CD4-positive, alpha-beta T cell treated with Interleukin-6 for 4 hours (primary cell): Measurements from ENCODE around the gene NAB2.

Source experiments
- DNase-seq: peaks from one replicate; pipeline ENCODE4 v3.0.0-alpha.2; 2020; ENCODE audit warnings: mixed read lengths

The NAB2 gene

GRCh38 chr12:57095440-57095839, 6.5 kb downstream of the NAB2 start:
- no peak for DNase-seq

GRCh38 chr12:57096099-57096572, 7.2 kb downstream of the NAB2 start:
- DNase-seq, result no peak

- no peak for DNase-seq
These were observed 8.0 kb downstream of the NAB2 start for GRCh38 chr12:57096748-57097553.

DNA sequence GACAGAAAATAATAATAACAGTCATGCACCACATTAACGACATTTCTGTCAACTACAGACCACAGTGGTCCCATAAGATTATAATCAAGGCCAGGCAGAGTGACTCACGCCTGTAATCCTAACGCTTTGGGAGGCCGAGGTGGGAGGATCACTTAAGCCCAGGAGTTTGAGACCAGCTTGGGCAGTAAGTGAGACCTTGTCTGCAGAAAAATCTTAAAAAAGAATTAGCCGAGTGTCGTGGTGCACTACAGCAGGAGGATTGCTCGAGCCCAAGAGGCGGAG, 8.6 kb downstream of the NAB2 start:
- no peak for DNase-seq

GRCh38 chr12:57098546-57098945, 9.6 kb downstream of the NAB2 start:
- DNase-seq, result no peak

DNA sequence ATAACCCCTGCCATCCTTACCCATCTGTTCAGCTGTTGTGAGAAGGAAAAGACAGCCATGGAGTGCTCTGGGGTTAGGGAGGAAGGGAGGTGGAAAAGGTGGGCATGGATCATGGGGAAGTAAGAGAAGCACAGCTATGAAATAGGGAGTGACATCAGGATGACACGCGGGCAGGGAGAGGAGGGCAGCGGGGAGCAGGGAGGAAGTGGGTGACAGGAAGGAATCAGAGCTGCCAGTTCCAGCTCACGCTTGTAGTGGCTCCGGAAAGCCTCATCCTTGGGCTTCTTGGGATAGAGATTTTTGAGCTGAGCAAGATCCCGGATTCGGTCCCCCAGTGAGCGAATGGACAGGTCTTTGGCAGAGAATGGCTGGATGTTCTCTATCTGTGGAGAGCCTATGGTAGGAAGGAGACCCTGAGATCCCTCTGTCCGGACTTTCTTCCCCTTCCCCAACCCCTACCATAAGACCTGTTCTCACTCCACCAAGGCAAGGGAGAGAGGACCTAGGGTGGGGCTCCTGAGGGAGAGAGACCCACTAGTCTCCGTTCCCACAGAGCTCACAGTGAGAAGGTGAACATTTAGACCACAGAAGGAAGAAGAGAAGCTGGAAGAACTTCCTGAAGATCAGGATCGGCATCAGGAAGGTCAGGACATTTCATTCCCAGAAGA, 10.3 kb downstream of the NAB2 start:
- DNase-seq, result no peak

DNA sequence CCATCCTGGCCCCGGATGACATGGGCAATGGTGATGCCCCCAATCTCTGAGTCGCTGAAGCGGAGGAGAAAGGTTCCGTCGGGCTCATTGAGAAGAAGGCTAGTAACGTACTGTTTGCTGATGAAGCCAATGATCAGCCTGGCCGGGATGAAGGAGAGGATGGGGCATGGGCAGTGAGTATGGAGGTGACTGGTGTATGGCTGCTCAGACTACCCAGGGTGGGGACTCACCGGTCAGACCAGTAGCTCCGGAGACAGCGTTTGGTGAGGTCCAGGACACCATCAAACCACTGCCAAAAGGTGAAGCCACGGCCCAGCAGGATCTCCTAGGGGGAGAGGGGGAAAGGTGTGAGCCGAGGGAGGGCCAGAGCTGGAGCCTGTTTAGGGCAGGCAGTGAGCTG, 10.9 kb downstream of the NAB2 start:
- no peak for DNase-seq

GRCh38 chr12:57101892-57102695, 13.2 kb downstream of the NAB2 start:
- DNase-seq, result no peak

GRCh38 chr12:57103856-57104255, 14.9 kb downstream of the NAB2 start:
- DNase-seq, result no peak

- no peak for DNase-seq
These were observed 15.5 kb downstream of the NAB2 start for GRCh38 chr12:57104292-57104910.

- no peak for DNase-seq
These were observed 16.3 kb downstream of the NAB2 start for GRCh38 chr12:57105011-57105753.

- no peak for DNase-seq
These were observed 17.3 kb downstream of the NAB2 start for GRCh38 chr12:57106021-57106708.

DNA sequence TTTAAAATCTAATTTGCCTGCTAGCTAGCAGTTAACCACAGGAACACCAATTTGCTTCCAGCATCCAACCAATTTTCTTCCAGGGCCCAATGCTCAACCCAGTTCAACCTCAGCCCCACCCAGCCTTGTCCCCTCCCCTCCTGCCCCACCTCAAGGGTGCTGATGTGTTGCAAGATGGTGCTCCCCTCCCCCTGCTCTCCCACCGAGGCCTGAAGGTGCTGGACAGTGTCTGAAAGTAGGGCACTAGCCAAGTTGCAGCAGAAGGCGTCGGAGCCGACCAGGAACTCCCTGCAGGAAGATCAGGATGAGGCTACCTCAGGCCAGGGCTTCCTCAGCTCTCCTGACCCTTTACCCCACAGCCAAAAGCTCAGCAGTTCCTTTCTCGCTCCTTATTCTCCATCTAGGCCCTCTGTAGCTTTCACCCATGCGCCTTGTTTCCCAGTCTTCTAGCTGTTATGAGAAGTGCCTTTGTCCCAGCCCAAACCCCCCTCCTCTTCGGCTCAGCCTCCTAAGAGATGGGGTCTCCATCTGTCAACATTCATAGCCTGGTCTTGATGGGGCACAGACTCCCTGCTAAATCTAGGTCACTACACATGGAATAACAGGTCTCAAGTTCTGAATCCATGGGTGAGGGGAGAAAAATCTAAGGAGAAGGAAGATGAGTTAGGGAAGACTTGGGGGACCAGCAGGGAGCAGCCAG, 18.7 kb downstream of the NAB2 start:
- DNase-seq, result no peak

DNA sequence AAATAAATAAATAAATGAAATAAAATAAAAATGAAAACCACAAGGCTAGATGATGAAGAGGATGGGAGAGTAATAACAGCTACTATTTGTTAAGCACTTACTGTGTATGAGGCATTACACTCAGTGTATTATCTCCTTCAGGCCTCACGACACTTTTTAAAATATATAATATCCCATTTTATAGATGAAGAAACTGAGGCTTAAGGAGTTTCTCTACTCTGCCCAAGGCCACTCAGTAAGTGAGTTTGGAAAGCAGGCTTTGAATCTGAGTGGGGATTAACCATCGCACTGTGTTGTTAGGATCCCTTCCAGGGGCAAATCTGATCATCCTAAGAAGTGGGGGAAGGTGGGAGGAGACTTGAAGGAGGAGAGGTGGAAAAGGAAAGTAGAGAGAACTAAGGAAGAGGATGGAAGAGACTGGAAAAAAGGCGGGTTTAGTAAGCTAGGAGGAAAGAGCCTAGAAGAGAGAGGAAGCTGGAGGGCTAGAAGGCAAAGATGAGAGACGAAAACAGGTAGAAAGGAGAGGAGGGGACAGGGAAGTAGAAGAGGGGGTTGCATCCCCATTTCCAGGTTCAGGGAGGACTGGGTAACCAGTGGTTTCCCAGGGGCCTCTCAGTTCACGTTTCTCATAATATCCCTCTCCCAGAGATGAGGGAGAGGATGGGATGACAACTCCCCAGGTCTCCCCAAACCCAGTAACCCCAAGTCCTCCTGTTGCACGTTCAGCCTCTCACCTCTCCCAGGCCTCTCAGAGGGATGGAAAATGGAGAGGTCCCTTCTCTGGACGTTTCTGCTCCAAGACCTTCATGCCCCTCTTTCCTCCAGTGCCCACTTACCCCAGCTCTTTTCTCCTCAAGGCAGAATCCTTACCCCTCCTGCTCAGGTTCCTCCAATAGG, 20.5 kb downstream of the NAB2 start:
- no peak for DNase-seq

DNA sequence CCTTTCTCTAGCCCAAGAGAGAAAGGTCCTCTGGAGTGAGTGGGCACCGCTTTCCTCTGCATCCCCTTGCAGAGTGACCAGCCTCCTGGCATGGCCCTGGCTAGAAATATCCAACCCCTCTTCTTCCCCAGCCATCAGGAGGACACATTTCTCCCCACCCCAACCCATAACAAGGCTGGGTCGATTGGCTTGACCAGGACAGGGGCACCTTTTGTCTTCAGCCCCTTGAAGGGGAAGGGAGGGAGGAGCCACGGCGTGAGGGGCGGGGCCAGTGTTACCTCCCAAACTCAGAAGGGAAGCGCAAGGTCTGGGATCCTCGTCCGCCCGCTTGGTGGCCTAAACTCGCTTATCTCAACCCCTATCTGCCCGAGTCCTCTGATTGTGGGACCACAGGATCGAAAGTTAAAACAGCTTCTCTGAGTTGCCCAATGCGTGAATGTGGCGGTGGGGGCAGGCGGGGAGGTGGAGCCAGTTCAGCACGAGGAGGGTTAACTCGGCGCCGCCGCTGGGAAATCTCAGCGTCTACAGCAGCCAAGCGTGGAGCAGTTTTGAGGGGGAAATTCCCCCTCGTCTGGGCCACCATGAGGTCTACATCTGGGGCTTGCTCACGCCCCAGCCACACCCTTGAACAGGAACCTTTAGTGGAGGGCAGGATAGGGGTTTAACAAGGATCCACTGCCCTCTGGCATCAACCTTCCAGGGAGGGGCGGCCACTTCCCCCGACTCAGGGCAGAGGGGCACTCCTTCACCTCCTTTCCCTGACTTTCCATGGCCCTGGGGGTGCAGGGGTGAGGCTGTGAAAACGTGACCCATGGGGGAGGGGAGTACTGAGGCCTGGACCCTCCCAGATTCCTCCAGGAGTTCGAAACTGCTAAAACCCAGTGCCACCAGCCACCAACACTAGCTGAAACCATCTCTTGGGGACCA, 21.5 kb downstream of the NAB2 start:
- peak; percentile 76 for DNase-seq

DNA sequence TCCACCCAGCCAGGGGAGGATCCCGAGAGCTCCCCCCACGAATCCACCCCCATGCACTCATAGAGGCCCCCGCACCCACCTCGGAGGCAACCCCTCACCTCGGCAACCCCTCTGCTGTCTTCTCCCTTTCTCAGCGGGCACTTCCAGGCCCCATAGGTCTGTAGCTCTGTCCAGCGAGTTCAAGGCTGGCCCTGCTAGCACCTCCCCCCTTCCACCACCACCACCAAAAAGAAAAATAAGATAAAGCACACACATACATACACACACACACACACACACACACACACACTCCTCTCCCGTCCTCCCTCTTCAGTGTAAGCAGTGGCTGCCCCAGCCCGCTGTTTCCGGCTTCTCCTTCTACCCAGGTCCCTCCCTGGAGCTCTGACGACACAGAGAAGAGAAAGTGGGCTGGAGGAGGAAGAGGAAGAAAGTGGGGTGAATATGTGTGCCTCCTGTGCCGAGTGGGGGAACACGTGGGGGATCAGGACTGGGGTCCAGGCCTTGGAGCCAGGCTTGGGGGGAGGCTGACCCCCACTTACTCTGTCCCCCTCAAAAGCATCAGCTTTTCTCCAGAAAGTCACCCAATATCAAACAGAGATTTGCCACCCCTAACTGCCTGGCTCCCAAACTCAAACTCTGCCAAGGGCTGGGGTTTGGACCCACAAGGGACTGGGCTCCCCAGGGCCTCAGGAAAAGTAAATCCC, 22.3 kb downstream of the NAB2 start, which contains the start of gene STAT6:
Gene STAT6, minus strand, starts transcription at position 332 of the 704 bp plus-strand sequence. CDS start 3,084 bp downstream, outside the sequence.
- peak; percentile 89 for DNase-seq

GRCh38 chr12:57112492-57113294, 23.8 kb downstream of the NAB2 start:
- DNase-seq, result no peak
